CD4-positive, alpha-beta T cell treated with Interleukin-4 for 1 hour (primary cell): ENCODE results near the gene LEF1.
A peak's percentile ranks its signal among the peaks of the same experiment; 100 is the strongest.

Experiments
- DNase-seq, 2 donors: peaks; one replicate each; pipeline ENCODE4 v3.0.0-alpha.2; 2020 to 2022

The LEF1 gene

DNA sequence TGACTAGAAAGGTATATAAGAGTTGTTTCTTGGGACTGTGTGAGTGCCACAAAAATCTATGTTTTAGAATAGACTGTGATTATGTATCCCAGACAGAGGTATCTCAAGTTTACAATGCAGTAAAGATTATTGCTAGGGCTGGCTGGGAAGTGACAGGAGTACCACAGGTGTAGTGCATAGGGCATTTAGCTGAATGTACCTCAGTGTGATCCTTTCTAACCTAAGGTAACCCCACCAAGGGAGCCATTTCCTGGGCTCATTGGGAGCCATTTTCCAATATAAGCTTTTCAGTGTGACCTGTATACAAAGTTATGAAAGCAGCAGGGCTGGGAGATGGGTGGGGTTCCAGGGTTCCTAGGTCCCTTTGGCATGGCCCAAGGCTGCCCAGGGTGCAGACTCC is 6.1 kb upstream of the LEF1 start:
- no peak for DNase-seq

DNA sequence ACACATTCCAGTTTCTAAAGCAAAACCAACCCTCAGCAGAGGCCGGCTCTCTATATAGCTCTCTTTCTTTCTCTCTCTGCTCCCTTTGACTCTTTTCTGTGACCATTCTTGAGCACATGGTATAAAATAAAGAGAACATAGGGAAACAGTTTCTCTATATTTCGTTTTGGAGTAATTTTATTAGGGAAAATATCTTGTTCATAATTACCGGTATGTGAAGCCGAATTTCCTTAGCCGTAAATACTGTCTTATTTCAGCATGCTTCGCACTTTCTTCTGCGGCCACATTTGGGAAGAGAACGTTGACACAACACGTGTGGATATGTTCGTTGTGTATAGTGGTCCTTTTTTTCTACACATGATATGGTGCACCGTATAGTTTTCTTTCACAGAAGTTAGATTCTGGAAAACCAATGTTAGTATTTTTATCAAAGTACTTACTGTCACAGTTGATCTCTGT is 4.9 kb upstream of the LEF1 start:
- DNase-seq, result no peak

DNA sequence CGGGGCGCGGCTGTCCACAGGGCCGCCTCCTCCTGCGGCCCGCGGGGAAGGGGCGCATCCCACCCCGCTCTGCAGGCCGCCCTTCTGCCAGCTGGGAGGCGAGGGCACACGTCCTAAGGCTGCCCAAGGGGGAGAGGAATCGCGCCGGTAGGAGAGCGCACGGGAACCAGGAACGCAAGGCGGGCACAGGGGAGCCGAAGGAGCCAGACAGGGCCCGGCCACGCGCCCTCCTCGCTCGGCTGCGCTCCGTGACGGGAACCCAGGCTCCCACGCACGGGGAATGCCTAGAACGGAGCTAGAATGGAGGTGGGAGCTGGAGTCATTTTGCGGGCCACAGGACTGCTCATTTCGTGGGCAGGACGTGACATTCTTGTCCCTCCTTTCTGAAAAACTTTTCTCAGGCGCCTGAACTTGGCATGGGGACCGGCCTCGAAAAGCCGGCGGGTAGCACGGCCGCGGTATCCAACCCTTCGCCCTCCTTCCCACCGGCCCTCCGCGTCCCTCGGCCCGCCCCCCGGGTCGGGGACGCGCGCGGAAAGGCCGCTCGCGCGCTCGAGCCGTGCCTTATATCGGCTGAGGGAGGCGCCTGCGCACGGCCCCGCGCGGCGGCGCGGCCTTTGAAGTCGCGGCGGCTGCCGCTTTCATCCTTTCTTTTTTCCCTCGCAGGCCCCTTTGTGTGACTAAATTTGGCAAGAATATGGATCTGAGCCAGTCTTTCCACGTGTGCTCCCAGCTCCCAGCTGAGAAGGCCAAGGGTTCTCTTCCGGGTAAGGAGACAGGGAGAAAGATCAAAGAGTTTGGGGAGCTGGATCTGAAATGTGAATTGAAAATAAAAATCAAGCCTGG is 4.2 kb upstream of the LEF1 start:
- DNase-seq, result peak; percentile 49 to 64

DNA sequence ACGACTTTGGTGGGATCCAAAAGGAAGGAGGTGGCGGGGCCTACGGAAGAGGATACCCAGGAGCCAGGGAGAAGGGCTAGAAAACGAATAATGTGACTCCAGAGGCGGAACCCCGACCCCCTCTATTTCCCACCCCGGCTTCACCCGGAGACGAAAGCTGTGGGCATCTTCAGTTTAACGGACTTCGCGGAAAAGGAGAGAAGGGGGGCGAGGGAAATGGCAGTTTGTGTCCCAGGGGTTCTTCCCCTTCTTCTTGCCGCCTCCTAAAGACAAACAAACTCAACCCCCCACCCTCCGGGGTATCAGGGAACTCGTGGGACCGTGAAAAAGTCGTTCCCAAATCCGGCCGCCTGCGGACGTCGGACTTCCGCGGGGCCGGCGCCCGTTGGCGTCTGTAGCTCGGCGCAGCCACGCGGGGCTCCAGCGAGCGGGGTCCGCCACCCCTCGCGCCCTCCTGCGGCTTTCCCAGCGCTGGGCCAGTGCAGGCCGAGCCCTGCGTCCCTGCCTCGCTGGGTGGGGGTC is 3.6 kb upstream of the LEF1 start:
- no peak for DNase-seq

DNA sequence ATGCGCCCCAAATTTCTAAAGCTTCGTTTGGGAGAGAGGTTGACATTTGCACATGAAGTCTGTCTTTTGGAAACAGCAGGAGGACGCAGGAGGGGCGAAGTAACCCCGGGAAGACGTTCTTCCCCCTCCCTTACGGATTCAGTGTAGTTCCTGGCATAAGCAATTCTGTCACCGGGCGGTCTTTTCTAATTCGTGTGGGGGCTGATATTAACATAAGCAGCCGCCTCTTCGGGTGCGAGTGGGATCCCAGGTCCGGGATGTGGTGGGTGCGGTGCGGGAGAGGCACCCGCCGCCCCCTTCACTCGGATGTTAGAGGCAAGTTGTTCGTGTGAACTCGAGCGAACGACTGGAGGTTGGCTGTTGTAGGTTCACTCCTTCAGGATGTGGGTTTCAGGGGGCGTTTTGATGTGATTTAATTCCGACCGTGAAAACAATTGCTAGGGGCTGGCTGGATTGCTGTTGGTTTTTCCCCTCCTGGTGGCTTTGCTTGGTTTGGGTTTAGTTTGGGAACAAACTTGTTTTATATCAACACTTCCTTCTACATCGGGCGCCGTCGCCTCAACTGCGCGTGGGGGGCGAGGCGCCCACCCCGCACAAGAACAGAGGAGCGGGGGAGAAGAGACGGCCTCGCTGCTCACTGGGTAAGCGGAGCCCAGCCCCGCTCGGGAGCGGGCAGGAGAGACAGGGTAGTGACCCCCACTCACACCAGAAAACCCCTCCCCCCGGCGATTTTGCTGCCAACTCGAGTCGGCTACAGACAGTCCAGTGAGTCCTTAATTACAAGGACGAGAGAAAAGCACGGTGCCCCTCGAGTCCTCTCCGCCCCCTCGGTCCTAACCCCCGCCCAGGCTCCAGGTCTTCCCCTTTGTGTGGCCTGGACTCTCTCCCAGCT is 2.9 kb upstream of the LEF1 start:
- DNase-seq, result peak; percentile 55 to 67

DNA sequence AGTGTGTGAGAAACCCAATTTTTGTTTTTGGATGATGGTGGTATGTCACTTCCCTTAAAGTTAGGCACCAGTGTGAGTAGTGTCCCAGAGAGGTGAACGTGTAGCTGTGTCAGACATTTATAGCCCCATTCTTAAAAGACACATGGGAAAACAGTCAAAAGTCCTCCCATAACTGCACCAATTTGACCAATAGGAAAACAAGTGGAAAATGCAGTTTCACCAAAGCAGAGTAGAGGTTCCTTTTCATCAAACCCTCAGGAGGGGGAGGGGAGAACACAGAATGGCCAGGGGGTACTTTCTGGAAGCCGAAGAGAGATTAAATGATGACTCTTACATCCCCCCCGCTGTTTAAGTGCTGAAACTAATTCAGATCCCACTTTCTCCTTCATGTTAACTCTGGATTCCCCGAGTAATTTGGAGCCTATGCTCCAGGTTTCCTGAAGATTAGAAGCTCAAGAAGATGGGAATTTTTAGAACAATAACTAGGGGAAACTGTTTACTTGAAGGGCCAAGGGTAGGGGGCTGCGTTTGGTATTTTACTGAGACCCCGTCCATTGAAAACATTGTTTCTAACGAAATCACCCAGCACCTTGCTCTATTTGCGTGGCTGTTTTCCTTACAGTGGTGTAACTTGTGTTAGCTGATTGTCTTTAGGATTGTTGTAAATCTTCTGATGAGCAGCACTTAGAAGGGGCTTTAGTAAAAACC is 2.1 kb upstream of the LEF1 start:
- DNase-seq, result no peak

DNA sequence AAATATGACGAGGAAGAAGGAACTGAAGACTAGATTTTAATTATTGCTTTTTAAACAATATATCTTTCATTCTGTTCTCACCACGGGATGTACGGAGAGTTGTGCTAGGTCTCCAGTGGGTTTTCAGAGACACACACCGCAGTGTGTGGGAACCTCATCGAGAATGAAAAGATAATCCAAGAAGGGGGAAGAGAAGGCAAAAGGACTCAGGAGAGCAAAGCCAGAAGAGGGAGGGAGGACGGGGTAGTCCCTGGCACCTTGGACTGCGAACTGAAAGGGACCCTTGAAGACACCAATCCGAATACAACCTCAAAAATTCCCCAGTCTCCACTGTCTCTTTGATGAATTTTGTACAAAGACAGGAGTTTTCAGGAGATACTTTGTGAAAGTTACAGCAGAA is 932 bp upstream of the LEF1 start:
- DNase-seq, result no peak

DNA sequence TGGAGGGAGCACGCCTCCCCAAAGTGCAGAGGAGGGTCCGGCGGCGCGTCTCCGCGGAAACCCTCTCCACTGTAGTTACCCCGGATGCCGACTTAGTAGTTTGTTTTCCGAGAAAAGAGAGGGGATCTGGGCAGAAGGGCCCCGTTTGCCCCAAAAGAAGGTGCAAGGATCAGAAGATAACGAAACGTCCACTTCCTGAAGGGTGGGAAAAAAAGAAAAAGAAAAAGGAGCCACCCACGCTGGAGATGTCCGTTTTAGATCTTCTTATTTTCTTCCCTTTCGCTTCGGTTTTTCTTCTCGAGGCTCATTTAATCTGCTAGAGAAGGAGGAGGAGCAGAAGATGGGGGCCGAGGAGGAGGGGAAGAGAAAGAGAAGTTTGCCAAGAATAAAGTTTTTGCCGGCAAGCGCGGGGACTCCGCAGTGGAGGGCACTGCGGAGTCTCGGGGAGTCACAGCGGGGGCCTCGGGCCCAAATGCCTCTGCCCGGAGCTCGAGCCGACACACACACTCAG is 517 bp downstream of the LEF1 start:
- DNase-seq, result peak in 1 of 2 donors; percentile 38

DNA sequence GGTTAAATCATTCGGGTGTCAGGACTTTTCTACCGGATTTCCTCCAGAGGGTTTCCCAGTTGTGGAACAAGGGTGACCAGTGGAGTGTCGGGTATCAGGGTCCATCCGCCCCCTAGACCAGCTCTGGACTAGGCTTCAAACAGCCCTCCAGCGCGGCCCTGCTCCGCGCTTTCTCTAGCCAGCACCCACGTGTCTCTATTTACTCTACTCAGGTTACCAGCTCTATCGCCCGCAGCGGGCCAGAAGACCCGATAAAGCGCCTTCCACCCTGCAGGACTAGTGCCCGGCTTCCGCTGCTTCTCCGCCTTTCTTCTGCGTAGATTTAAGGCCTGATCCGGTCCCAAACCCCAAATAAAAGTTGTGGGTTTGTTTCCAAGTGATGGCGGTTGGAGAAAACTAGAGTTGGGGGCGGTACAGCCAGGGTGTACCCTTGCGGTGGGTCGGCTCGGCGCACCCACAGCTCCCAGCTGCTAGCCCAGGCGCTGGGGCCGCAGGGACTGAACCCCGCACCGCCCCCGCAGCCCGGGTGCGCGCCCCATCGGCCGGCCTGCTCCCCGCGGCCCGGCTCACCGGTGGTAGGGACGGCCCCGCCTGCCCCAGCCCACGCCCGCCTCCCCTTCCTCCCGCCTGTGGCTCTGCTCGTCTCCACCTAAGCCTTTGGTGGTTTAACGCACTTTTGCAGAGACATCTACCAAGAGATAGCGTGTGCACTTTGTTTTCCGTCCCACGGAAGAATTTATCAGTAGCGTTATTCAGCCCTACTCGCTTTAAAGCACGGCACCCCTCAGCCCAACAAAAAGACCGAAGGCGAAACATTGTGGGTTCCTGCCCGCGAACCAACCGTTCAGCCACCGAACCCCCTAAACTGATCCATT is 2.1 kb downstream of the LEF1 start:
- peak; percentile 40 to 58 for DNase-seq

DNA sequence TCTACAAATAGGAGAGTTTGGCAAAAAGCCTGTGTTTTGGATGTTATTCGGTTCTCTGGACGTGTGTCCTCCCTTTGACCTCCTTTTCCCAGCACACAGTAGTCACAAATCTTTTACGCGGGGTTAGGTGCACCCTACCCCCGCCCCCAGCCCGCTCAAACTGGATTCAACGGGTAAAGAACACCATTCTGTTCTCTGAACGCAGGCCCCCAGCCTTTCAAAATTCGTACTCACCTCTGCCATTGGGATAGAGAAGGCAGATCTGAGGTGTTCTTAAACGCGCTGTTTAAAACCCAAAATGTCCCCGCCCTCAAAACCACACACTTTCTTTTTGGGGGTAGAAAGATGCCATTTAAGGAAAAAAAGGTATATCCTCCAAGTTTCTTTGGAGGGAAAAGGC is 2.7 kb downstream of the LEF1 start:
- DNase-seq, result peak in 1 of 2 donors; percentile 54

DNA sequence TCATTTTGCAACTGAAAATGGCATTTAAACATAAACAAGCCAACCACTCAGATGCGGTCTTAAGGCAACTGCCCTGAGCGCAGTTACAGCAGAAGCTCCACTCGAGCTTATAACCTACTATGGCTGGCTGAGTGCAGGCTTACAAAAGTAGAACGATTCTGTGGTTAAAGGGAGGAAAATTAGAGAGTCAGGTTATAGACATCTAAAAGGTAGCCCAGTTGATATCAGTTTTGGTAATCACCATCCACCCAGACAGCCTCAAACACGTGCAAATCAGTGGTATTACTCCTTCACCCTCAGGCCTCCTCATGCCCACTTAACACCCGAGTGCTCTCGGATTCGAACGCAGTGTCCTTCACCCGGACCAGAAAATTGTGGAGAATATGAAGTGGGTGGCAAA is 3.1 kb downstream of the LEF1 start:
- DNase-seq, result peak in 1 of 2 donors; percentile 41

DNA sequence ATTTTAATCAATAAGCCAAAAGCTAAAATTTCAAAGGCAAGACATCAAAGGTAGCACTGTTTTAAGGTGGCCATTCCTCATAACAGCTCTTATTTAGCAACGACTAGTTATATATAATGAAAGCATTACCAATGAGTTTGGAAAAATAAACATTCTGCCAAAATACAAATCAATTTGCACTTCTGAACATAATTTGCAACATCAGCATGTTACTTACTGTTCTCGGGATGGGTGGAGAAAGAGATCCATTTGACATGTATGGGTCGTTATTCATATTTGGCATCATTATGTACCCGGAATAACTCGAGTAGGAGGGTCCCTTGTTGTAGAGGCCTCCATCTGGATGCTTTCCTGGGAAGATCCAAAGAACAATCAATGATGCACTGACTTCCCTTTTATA is 5.4 kb downstream of the LEF1 start:
- DNase-seq, result no peak

DNA sequence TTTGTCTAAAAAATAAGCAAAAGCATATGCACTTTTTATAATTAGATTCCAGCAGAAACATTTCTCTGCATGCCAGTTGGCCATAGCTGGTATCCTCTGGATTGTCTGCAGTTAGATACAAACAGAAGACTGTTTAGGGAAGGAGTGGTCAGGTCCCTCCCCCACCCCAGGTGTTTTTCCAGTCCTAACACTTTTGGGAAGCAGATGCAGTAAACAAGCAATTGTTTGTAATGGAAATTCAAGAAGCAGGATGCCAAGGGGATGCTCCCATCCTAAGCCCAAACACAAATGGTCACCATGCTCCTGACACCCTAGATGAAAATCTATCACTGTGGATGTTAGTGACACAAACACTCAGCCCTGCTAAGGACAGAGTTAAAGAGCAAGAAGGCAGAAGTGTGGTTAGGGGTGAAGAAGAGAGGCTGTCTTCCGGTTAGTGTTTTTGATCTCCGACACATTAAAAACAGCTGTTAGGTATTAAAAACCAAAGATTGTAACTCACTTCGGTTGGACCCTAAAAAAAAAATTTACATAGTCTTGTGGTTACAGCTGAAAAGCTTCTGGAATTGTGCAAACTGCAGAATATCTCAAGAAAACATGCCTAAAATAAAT is 7.9 kb downstream of the LEF1 start:
- DNase-seq, result peak in 1 of 2 donors; percentile 47

DNA sequence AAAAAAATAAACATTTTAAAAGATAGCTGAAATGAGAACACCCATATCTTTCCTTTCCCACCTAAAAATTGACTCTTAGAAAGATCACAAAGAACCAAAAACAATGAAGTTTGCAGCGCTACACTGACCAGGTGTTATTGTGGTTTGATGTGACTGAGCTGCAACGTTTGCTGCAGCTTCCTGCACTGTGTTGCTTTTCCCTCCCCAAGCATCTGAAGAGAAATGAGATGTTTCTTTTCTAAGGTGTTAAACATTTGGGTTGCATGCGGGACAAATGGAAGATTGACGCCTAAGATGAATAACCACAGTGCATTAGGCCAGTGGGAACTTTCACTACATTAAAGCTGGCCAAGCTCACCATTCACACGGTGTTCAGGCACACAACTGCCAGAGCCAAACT is 8.9 kb downstream of the LEF1 start:
- no peak for DNase-seq

DNA sequence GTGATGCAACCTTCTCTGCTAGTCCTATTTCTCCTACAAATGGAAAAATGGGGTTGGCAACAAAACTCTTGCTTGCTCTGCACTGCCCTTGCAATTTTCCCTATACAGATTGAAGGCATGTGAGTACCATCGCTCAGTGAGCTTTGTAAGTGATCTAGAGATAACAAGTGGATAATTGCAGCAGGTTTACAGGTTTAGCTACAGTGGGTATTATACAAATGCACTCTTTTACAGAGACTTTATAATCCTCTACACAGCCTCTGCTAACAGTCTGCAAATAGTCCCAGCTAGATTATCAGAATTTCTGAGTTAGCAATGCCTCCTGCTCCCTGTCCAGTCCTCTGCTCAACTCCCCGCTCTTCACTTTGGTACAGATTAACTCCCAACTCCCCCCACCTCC is 11.1 kb downstream of the LEF1 start:
- DNase-seq, result no peak

DNA sequence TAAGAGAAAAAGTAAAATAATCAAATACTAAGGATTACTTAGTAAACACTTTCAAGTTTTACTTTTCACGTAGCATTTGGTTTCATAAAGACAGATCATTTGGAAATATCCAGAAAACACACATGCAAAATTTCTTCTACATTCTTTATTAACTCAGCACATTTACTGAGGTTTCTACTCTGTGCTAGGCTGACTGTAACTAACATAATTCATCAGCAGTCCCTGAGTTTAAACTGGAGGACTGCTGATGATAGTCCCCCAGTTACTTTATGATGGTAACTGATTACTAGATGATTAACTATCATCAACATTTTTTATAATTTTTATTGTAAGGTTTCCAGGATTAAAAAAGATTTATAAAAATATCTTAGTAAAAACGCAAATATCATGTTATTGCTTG is 12.3 kb downstream of the LEF1 start:
- no peak for DNase-seq

DNA sequence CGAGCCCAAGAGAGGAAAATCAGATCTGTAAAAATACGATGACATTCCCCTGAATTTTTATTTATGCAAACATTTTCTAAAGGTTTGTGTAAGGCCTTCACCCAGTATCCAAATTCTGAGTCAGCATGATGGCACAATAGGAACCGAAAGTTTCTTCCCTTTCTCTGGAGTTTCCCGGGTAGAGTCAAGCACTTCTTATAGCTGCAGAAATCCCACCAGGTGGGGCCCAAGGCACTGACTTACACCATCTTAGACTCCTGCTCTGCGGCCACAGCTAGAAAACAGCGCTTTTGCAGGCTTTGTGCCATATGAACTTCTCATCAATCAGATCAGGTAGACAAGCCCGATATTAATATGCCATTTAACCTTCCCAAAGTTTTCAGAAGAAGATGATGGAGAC is 13.4 kb downstream of the LEF1 start:
- DNase-seq, result peak; percentile 33

DNA sequence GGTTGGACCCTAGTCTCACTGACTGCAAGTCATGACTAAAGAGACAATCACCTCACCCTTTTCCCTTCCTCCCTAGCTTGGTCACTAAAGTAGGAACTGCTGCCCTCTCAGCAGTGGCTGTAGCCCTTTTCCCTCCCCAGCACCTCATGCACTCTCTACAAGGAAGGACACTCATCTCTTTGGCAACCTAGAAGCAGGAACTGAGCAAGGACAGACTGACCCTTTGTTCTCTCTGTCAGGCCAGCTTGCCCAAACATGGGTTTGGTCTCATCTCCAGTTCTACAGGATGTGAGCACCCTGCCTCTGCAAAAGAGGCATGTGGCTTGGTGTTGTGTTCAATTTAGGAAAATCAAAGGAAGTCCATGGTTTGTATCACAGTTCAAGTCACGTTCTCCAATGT is 15.8 kb downstream of the LEF1 start:
- no peak for DNase-seq

DNA sequence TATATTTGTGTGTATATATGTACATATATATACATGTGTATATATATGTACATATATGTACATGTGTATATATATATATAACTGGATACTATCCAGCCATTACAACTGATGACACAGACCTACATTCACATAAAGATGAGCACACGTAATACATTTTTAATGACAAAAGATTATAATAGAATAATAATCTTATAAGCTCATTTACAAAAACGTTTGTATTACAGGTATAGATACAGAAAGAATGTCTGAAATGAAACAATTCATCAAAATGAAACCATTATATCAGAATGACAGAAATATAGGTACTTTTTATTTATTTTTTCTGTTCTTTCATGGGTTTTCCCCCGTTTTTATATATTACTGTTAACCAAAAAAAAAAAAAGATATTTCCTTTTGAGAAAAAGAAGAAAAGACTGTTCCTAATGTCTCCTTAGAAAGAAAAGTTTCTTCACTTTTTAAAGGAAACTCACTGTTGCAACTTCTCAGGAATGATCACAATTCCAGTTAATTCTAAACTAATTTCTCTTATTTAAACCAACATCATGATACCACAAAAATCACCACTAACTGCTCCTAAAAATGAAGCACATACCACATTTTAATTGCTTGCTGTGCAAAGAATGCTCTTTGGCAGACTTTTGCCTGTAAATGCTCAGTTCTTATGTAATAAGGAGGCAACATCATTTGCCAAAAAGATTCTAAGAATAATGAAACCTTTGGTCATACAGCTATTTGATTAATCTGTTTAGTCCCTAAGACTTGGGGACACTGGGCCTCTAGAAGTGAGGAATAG is 18.9 kb downstream of the LEF1 start:
- DNase-seq, result no peak

DNA sequence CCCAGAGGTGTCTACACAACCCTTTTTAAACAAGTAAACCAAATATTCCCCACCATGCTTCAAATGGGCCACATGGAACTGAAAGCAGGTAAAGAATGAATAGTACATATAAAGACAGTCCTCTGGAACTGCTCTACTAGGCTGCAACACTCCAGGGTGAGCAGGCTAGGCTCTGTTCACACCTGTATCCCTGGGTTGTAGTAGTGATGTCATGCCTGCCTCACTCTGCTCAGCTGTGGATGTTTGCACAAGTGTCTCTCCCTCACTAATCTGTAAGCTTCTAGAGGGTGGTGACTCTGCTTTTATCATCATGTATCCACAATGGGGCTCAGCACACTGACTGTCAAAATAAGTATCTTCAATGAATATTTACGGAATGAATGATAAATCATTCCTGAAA is 20.4 kb downstream of the LEF1 start:
- DNase-seq, result peak in 1 of 2 donors; percentile 41
